HG03280 (cell line): ENCODE measurements around the gene STRN.
"Not testable (repeated sequence)": the region's sequence is repeated elsewhere in the genome, so short reads cannot be mapped to it uniquely, and the experiment has no call there.

Source experiments
- ATAC-seq: cut with Tn5 transposase; IDR thresholded peaks from one replicate; pipeline ENCODE4 v1.9.1; 2021; ENCODE audit warnings: mild to moderate bottlenecking, moderate library complexity; ENCODE audit not compliant: unreplicated experiment

Gene STRN

GRCh38 chr2:36915627-36916026, 50.7 kb downstream of the STRN start:
- no peak for ATAC-seq

GRCh38 chr2:36912695-36913094, 53.6 kb downstream of the STRN start:
- no peak for ATAC-seq

- no peak for ATAC-seq
Measured at GRCh38 chr2:36911012-36911411, 55.3 kb downstream of the STRN start.

- ATAC-seq = no peak
Measured at GRCh38 chr2:36906277-36906676, 60.1 kb downstream of the STRN start.

GRCh38 chr2:36904636-36905035, 61.7 kb downstream of the STRN start:
- ATAC-seq = no peak

GRCh38 chr2:36902385-36903120, 63.8 kb downstream of the STRN start:
- ATAC-seq = no peak

- no peak for ATAC-seq
Measured at GRCh38 chr2:36892805-36893204, 73.5 kb downstream of the STRN start.

GRCh38 chr2:36889795-36890194, 76.5 kb downstream of the STRN start:
- ATAC-seq = no peak

DNA sequence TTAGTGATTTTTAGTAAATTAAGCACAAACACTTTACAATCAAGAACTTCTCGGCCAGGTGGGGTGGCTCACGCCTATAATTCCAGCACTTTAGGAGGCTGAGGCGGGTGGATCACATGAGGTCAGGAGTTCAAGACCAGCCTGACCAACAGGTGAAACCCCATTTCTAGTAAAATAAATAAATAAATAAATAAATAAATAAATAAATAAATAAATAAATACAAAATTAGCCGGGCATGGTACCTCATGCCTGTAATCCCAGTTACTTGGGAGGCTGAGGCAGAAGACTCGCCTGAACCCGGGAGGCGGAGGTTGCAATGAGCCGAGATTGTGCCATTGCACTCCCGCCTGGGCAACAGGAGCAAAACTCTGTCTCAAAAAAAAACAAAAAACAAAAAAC, 79.2 kb downstream of the STRN start:
- ATAC-seq = not testable (repeated sequence)

DNA sequence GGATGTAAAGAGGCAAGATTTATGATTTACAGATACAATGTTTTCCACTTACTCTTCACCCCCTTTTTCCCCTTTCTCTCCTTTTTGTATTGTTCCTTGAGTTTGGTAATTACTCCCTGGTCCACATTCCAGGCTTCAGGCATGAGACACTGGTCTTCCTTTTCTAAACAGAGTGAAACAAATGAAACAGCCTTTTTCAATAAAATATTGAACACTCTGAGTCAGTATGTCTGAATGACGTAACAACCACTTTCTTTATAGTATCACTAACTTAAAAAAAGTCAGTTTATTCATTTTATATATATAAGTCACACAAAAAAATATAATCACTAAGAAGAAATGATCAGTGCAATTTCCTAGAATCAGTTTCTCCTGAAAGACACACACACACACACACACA, 79.7 kb downstream of the STRN start:
- ATAC-seq = no peak

DNA sequence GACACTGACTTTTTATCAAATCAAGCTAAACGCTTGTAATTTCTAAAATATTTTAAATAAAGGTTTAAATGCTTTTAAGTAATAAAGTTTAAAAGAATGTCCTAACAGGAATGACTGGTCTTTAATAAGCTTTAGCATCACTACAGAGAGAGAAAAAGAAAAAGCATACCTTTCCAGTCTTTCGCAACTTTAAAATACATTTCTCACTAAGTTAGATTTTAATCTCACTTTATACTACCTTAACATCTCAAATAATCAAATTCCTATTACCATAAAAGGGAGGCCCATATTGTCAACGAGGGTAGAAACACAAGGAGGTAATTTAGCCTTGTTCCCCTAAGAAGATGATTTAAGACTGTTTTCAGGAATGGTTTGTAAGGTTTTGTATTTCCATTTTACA, 80.7 kb downstream of the STRN start:
- ATAC-seq = no peak

DNA sequence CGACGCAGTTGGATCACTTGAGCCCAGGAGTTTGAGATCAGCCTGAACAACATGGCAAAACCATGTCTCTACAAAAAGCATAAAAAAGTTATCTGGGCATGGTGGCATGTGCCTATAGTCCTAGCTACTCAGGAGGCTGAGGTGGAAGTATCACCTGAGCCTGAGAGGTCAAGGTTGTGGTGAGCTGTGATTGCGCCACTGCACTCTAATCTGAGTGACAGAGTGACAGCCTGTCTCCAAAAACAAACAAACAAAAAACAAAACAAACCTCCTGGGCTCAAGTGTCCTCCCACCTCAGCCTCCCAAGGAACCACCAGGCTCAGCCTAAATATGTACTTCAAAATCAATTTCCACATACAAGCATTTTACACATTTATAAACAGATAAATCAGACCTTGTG, 83.8 kb downstream of the STRN start:
- ATAC-seq = no peak

DNA sequence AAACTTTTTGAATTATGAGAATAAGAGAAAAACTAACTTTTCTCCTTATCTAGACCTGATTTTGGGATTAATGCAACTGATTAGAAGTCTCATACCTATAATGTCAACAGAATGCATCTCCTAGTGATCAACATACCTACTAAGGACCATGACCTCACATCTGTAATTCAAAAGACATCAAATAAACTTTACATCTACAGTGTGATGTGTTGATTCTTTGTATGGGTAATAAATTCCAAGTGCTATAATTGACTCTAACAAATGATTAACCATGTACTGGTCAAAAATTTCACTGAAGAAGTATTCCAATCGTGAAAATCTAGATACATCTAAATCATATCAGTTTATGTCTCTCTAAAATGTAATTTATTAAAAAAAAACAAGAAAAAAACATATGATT, 84.5 kb downstream of the STRN start:
- no peak for ATAC-seq

DNA sequence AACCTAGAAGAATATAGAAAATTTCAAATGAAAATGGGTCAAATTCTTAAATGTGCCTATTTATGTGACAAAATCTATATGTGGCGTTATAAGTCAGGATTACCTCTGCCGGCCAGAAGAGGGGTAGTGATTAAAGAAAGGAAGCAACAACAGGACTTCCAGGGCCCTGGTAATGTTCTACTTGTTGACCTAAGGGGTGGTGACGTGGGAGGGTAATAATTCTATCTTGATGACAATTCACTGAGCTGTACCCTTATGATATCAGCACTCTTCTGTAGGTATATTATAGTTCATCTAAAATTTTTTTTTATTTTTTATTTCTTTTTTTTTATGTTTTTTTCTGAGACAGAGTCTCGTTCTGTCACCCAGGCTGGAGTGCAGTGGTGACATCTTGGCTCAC, 87.9 kb downstream of the STRN start:
- ATAC-seq = no peak

DNA sequence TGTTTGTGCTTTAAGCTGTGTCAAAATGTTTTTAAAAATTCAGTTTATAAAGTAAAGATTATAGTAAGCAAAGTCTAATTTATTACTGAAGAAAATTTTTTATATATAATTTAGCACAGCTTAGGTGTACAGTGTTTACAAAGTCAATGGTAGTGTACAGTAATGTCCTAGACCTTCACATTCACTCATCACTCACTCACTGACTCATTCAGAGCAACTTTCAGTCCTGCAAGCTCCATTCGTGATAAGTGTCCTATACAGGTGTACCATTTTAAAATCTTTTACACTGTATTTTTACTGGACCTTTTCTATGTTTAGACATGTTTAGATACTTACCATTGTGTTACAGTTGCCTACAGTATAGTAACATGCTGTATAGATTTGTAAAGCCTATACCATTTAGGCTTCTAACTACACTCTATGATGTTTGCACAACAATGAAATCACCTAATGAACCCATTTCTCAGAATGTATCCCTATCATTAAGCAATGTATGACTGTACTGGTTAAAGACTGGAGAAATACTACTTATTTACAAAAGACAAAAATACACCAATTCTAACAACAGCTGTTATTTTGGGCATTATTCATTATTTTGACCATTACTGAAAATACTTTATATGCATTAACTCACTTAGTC, 95.1 kb downstream of the STRN start:
- ATAC-seq = no peak

DNA sequence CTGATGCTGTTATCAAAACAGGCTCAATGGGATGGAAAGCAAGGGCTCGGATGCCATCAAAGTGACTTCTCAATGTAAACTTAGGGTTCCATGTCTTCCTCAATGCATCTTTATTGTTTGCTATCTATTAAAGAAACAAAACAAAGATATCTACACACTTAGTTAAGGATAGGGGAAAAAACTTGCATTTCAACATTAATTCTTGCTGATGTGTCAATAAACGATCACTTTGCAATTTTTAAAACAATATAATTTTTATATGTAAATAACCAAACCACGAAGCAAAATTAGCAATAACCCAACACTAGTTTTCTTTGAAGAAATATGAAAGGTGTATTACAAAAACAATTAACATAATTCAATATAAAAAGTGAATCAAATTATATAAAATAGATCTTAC, 96.7 kb downstream of the STRN start:
- no peak for ATAC-seq

DNA sequence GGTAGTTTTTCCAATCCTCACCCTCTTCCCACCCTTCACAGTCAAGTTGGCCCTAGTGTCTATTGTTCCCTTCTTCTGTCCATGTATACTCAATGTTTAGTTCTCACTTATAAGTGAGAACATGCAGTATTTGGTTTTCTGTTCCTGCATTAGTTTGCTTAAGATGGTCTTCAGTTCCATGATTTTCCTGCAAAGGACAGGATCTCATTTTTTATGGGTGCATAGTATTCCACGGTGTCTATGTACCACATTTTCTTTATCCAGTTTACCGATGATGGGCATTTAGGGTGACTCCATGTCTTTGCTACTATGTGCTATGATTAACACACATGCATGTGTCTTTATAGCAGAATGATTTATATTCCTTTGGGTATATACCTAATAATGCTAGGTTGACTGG, 104.4 kb downstream of the STRN start:
- no peak for ATAC-seq

DNA sequence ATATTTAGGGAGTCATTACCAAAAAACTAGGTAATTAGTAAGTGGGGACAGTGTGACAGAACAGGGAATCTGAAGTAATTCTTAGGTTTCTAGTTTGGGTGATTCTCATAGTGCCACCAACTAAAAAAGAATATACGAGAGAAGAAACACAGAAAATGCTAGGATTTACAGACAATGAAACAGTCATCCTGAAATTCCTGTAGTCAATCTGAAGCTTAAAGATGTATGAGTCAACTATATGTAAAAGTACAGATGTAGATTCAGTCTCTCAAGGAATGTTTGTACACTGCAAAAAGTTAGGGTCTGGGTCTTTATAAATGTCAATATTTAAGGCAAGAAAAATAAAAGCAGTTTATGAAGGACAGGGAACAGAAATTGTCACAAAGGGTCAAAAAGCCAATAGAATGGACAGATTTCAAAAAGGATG, 107.0 kb downstream of the STRN start:
- no peak for ATAC-seq

GRCh38 chr2:36858551-36859365, 107.6 kb downstream of the STRN start:
- ATAC-seq = no peak

DNA sequence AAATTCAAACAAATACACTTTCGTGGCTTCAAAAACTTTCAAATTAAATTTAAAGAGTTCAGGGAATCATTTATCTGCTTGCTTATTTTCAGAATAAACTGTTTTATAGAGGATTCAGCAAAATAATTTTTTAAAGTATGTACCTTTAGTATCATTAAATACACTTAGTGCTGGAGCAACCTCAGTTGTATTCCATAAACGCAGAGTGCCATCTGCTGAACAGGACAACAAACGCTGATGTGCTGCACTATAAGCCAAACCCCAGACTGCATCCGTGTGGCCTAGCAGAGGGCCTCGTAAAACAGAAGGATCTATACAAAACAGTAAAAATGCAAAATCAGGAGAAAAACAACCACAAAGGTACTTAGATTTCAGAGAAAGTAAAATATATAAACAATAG, 108.6 kb downstream of the STRN start:
- no peak for ATAC-seq

- ATAC-seq = no peak
Measured at GRCh38 chr2:36855429-36855828, 110.9 kb downstream of the STRN start.

DNA sequence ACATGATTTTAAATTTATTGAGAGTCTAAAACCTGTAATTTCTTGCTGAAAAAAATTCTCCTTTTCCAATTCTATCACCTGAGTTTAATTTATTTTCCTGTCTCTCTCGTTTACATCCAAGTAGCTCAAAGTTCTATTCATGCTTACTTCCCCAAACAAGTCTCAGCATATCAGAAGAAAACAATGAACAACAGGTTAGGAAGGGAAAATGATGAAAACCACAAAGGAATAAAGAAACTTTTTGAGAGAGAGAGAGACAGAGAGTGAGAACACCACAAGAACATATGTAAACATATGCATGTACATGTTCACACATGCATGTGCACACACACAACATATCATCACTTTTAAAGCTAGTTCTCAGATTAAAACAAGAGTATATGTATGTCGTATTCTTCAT, 112.1 kb downstream of the STRN start:
- no peak for ATAC-seq
